ENCODE data around the gene FOXO3. TPM values are rescaled to one million over a fixed set of nuclear protein-coding genes. Genes with fewer than 3 reads are reported as not detected.

The FOXO3 gene
- total and polyA plus RNA-seq, 2 of the 8 experiments (the other 6 are each of a cell fraction or from before 2014, with no cell fraction given) = 13.1 to 19.3 TPM

DNA sequence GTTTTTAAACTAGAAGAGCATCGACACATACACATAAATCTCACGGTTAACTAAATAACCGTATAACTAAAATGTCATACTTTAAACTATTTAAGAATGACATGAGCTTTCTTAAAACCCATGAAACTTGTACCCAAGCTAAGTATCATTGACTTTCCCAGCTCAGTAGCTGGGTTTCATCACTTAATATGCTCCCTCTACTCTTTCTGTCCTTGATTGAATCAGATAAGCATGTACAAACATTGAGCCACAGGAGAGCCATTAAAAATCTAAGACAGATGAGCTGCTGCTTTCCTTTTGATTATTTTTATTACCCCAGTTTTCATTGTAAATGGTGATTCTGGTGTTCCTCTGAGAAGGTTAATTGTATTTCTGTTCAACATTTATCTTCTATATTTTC lies 115.8 kb downstream of the FOXO3 start:
- Histone ChIP-seq H3K79me1 (ENCODE audit: low read depth, low read length) (no peaks in the 10 kb centered on the region; the same call in 1 of the 2 replicates), H3K4me1 (replicated peaks in 1 of 4; ENCODE audit: control insufficient read depth in 3 of 4, insufficient read depth in 4 of 4, low read length in 3 of 4) (peaks cover 5 to 15% (median 9%) of the 10 kb centered on the region in 4 experiments), H2BK12ac (ENCODE audit: low read depth, low read length) (no peak overlapping the region), H3K23me2 (ENCODE audit: low read depth, low read length) (no peaks in the 10 kb centered on the region), H3K27ac (ENCODE audit: low read depth, low read length) (no peak overlapping the region), H3K36me3 (ENCODE audit: control insufficient read depth in 2 of 4, insufficient read depth in 4 of 4, low read length in 3 of 4) (no peaks in the 10 kb centered on the region), H3K4ac (replicated peaks; ENCODE audit: insufficient read length, low read depth, low read length) (no peak overlapping the region), H2BK120ac (replicated peaks; ENCODE audit: low read depth, low read length) (no peak overlapping the region), H3K79me2 (ENCODE audit: control insufficient read depth in 1 of 2, insufficient read depth in 2 of 2, low read length in 2 of 2) (peaks cover 0 to 33% of the 10 kb centered on the region in 2 experiments; a peak in 2 of 4 replicates), H2AFZ (ENCODE audit: low read length) (no peak overlapping the region), H3K9ac (replicated peaks in 1 of 4; ENCODE audit: extremely low read depth in 1 of 4, low read depth in 3 of 4, low read length in 3 of 4) (no peak overlapping the region), H3K18ac (ENCODE audit: extremely low read depth, low read length) (no peak overlapping the region), H3K56ac (replicated peaks; ENCODE audit: insufficient read length, low read depth, low read length) (no peak overlapping the region), H2BK20ac (ENCODE audit: low read length) (no peak overlapping the region), H3K9me3 (ENCODE audit: insufficient read depth in 2 of 2, low read depth in 1 of 2, low read length in 1 of 2) (no peaks in the 10 kb centered on the region), H3K14ac (ENCODE audit: insufficient read length) (no peak overlapping the region), H2BK15ac (ENCODE audit: low read length) (no peak overlapping the region), H4K91ac (replicated peaks; ENCODE audit: insufficient read length, low read length) (no peak overlapping the region), H3K23ac (ENCODE audit: insufficient read length) (no peak overlapping the region), H2AK5ac (ENCODE audit: low read depth, low read length) (no peak overlapping the region), H3K27me3 (replicated peaks in 1 of 4; ENCODE audit: control insufficient read depth in 3 of 4, extremely low read depth in 1 of 4, insufficient read depth in 3 of 4, low read length in 3 of 4) (no peaks in the 10 kb centered on the region), H3K4me3 (ENCODE audit: extremely low read depth in 1 of 4, insufficient read depth in 2 of 4, low read depth in 3 of 4, low read length in 4 of 4) (no peak overlapping the region), H3K4me2 (ENCODE audit: insufficient read depth in 1 of 2, low read depth in 2 of 2, low read length in 2 of 2) (no peak overlapping the region), H2BK5ac (ENCODE audit: low read depth, low read length) (no peak overlapping the region), H4K20me1 (replicated peaks in 1 of 2; ENCODE audit: control insufficient read depth in 1 of 2, insufficient read depth in 2 of 2, low read length in 2 of 2) (no peaks in the 10 kb centered on the region), H4K5ac (ENCODE audit: insufficient read length, low read depth, low read length) (no peak overlapping the region), H4K8ac (ENCODE audit: extremely low read depth, insufficient read depth, low read length) (no peak overlapping the region)
- 90% methylated on average over 3 of the region's 3 CpGs; no CpG with 5 or more reads in 1 of the 2 experiments for WGBS, 2 experiments (ENCODE audit: extremely low coverage in 1 of 2, insufficient coverage in 1 of 2, insufficient read length in 1 of 2, insufficient replicate concordance in 2 of 2, low coverage in 1 of 2, low lambda C conversion rate in 2 of 2, missing lambda C conversion rate in 1 of 2)
- ChIA-PET CTCF (ENCODE audit: partially characterized antibody) (interaction anchor here (0.6 to 1.3 kb wide), 3 partner anchors 80 to 474 kb away, joined by 3 to 4 read pairs (median 3); no protein-coding TSS in a partner anchor), POLR2A (ENCODE audit: partially characterized antibody) (interaction anchor here (1.5 kb wide), 2 partner anchors 10 to 114 kb away, joined by 3 to 6 read pairs; no protein-coding TSS in a partner anchor)
- FAIRE-seq (no peak), DNase-seq (ENCODE audit: low read depth in 1 of 2, low spot score in 2 of 2) (no peak)
- TF ChIP-seq SIX5 (IDR thresholded peaks at IDR 0.05; ENCODE audit: low read depth, low read length) = no peak
- TF ChIP-seq BRCA1 (IDR thresholded peaks at IDR 0.05; ENCODE audit: low read depth, low read length) = no peak
- no peak for TF ChIP-seq TEAD4 (IDR thresholded peaks at IDR 0.05; ENCODE audit: low read depth, low read length)
- TF ChIP-seq MAFK (IDR thresholded peaks at IDR 0.05; ENCODE audit: low read depth, low read length) = no peak
- no peak for TF ChIP-seq ASH2L (IDR thresholded peaks at IDR 0.05; ENCODE audit: low read length)
- no peak for TF ChIP-seq EZH2 (IDR thresholded peaks at IDR 0.05; ENCODE audit: low read depth, low read length, severe bottlenecking)
- TF ChIP-seq SP1 (IDR thresholded peaks at IDR 0.05; ENCODE audit: low read depth, low read length) = no peak
- no peak for TF ChIP-seq CHD1 (IDR thresholded peaks at IDR 0.05; ENCODE audit: low read depth, low read length)
- no peak for TF ChIP-seq RXRA (IDR thresholded peaks at IDR 0.05; ENCODE audit: insufficient read depth, low read depth, low read length)
- no peak for TF ChIP-seq TCF12 (IDR thresholded peaks at IDR 0.05; ENCODE audit: low read depth, low read length)
- TF ChIP-seq SP2 (IDR thresholded peaks at IDR 0.05; ENCODE audit: low read length) = no peak
- TF ChIP-seq HDAC6 (IDR thresholded peaks at IDR 0.05; ENCODE audit: low read depth, low read length) = no peak
- TF ChIP-seq CREB1 (IDR thresholded peaks at IDR 0.05) = no peak
- no peak for TF ChIP-seq POLR2A (IDR thresholded peaks at IDR 0.05; ENCODE audit: control extremely low read depth in 1 of 2, low read depth in 2 of 2, low read length in 2 of 2)
- no peak for TF ChIP-seq SIN3A (conservative IDR thresholded peaks at IDR 0.05 in 1 of 2, IDR thresholded peaks at IDR 0.05 in 1 of 2; ENCODE audit: low read depth in 1 of 2, low read length in 2 of 2)
- no peak for TF ChIP-seq RAD21 (IDR thresholded peaks at IDR 0.05 in 1 of 2, conservative IDR thresholded peaks at IDR 0.05 in 1 of 2; ENCODE audit: low read depth in 2 of 2, low read length in 2 of 2)
